ENCODE measurements around the gene CDH15.

CDH15 gene

DNA sequence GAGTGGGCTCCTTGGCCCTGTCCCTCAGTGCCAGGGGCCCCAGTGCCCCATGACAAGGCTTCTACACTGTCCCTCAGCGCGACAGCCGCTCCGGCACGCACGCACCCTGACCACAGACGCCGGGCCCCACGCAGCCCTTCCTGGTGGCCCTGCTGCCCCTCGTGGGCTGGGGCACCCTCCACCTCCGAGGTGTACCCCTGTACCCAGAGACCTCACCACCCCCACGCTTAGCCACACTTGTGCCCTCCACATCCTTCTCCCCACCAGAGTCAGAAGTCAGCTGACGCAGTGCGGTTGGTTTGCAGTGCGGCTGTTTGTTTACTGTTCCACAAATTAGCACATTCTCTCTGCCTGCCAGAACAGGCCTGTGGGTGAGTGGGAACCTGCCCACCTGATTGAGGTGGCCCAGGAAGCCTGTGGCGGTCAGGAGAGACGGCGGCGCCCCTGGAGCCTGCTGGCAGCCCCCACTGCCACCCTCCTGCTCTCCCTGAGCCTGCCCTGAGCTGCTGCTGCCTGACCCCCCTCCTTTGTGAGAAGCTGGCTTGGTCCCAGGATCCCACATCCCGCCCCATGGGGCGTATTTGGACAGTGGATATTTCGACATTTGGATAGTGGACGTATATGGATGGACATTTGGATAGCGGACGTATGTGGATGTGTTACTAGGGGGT lies 38.0 kb upstream of the CDH15 start:
- H3K27me3 ChIP-seq (ENCODE audit: control insufficient read depth, insufficient read depth, low read length) = no peaks in the 10 kb centered on the region
- no peak overlapping the region for H3K9ac ChIP-seq
- TF ChIP-seq, protein P1, sequence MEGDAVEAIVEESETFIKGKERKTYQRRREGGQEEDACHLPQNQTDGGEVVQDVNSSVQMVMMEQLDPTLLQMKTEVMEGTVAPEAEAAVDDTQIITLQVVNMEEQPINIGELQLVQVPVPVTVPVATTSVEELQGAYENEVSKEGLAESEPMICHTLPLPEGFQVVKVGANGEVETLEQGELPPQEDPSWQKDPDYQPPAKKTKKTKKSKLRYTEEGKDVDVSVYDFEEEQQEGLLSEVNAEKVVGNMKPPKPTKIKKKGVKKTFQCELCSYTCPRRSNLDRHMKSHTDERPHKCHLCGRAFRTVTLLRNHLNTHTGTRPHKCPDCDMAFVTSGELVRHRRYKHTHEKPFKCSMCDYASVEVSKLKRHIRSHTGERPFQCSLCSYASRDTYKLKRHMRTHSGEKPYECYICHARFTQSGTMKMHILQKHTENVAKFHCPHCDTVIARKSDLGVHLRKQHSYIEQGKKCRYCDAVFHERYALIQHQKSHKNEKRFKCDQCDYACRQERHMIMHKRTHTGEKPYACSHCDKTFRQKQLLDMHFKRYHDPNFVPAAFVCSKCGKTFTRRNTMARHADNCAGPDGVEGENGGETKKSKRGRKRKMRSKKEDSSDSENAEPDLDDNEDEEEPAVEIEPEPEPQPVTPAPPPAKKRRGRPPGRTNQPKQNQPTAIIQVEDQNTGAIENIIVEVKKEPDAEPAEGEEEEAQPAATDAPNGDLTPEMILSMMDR (IDR thresholded peaks at IDR 0.05) = no peak
- H3K9me3 ChIP-seq (ENCODE audit: control insufficient read depth, low read length) = no peaks in the 10 kb centered on the region
- no peaks in the 10 kb centered on the region for H3K4me1 ChIP-seq
- H2AFZ ChIP-seq = no peak overlapping the region
- H3K27ac ChIP-seq = no peak overlapping the region
- no peaks in the 10 kb centered on the region for H3K36me3 ChIP-seq (ENCODE audit: control insufficient read depth, insufficient read depth, low read length)
- H3K79me2 ChIP-seq = peaks cover 22% of the 10 kb centered on the region
- no peak overlapping the region for H3K4me2 ChIP-seq (ENCODE audit: low read length)
- no peak overlapping the region for H3K4me3 ChIP-seq (ENCODE audit: low read depth, low read length)

DNA sequence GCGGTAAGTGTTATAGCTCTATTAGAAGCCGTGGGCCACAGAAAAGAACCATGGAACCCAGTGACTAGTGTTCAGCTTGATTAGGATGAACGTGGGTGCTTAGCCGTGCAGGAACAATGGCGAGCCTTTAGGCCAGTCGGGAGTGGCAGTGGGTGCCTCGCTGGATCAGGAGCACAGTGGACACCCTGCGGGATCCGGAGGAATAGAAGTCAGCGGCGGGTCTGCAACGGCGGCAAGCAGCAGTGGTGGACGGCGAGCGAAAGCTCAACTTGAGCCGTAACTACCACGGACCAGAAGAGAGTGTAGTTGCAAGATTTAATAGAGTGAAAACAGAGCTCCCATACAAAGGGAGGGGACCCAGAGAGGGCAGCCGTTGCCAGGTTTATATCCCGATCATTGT lies 37.3 kb upstream of the CDH15 start:
- Histone ChIP-seq H3K9me3 (ENCODE audit: control insufficient read depth, low read length) (no peaks in the 10 kb centered on the region), H3K27ac (no peak overlapping the region), H3K27me3 (ENCODE audit: control insufficient read depth, insufficient read depth, low read length) (no peaks in the 10 kb centered on the region), H3K79me2 (peaks cover 22% of the 10 kb centered on the region), H3K4me3 (ENCODE audit: low read depth, low read length) (no peak overlapping the region), H2AFZ (no peak overlapping the region), H3K36me3 (ENCODE audit: control insufficient read depth, insufficient read depth, low read length) (no peaks in the 10 kb centered on the region), H3K4me2 (ENCODE audit: low read length) (no peak overlapping the region), H3K4me1 (no peaks in the 10 kb centered on the region), H3K9ac (no peak overlapping the region)
- TF ChIP-seq, protein P1 (IDR thresholded peaks at IDR 0.05) = no peak

DNA sequence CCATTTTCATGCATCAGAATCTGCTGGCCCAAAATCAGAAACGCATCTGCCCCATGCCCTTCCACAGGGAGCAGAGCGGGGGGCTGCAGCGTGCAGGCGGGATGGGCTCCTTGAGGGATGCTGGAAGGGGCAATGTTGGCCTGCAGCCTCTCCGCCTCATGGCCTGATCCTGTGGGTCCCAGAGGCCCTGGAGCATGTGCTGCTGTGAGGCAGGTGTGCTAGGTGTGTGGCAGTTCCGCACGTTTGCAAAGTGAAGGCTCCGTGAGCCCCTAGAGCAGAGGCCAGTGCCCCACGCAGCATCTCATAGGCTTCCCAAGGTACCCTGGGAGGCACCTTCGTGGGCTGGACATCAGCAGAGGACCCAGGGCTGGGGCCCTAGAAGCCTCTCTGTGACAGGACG lies 36.4 kb upstream of the CDH15 start:
- TF ChIP-seq, protein P1 (IDR thresholded peaks at IDR 0.05) = no peak
- H3K27me3 ChIP-seq (ENCODE audit: control insufficient read depth, insufficient read depth, low read length) = no peaks in the 10 kb centered on the region
- H3K9ac ChIP-seq = no peak overlapping the region
- no peak overlapping the region for H2AFZ ChIP-seq
- no peak overlapping the region for H3K4me2 ChIP-seq (ENCODE audit: low read length)
- no peaks in the 10 kb centered on the region for H3K36me3 ChIP-seq (ENCODE audit: control insufficient read depth, insufficient read depth, low read length)
- no peaks in the 10 kb centered on the region for H3K4me1 ChIP-seq
- H3K9me3 ChIP-seq (ENCODE audit: control insufficient read depth, low read length) = no peaks in the 10 kb centered on the region
- no peak overlapping the region for H3K4me3 ChIP-seq (ENCODE audit: low read depth, low read length)
- H3K79me2 ChIP-seq = peaks cover 22% of the 10 kb centered on the region
- no peak overlapping the region for H3K27ac ChIP-seq

DNA sequence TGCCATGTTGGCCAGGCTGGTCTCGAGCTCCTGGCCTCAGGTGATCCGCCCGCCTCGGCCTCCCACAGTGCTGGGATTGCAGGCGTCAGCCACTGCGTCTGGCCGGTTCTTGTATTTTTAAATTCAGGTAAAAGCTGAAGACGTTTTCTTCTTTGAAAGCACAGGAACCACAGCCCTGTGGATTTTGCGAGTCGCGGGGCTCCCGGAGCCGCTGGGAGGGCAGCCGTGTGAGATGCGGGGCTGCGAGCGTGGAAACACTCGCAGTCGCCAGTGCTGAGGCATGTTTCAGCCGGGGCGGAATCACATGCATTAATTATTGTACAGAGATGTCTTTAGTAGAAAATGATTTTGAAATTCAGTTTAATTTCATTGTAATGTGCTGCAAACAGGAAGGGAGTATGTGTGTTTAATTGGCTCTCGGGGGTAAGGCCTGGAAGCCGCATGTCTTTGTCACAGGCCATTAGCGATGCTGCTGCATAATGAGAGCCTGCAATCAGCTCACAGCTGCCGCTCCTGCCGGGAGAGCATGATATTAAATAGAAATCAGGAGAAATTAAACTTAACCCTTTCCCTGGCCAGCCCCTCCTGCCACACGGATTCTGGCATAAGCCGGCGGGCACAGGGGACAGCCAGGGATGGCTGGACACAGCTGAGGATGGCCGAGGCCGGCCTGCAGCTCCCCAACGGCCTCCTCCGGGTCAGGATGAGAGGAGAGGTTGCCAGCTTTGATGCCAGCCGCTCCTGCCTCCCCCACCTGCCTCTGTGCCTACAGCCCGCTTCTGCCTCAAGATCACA lies 35.4 kb upstream of the CDH15 start:
- no peaks in the 10 kb centered on the region for H3K27me3 ChIP-seq (ENCODE audit: control insufficient read depth, insufficient read depth, low read length)
- no peak overlapping the region for H3K4me2 ChIP-seq (ENCODE audit: low read length)
- TF ChIP-seq, protein P1 (IDR thresholded peaks at IDR 0.05) = no peak
- no peaks in the 10 kb centered on the region for H3K4me1 ChIP-seq
- no peak overlapping the region for H3K27ac ChIP-seq
- H3K4me3 ChIP-seq (ENCODE audit: low read depth, low read length) = no peak overlapping the region
- H2AFZ ChIP-seq = no peak overlapping the region
- H3K9ac ChIP-seq = no peak overlapping the region
- no peaks in the 10 kb centered on the region for H3K9me3 ChIP-seq (ENCODE audit: control insufficient read depth, low read length)
- H3K79me2 ChIP-seq = peaks cover 22% of the 10 kb centered on the region
- no peaks in the 10 kb centered on the region for H3K36me3 ChIP-seq (ENCODE audit: control insufficient read depth, insufficient read depth, low read length)
